Forelimb muscle (tissue), 1 donor: ENCODE data around the gene FAM117B. TPM values are rescaled to one million over a fixed set of nuclear protein-coding genes. Genes with fewer than 3 reads are reported as not detected.
"Not testable (repeated sequence)": the region's sequence is repeated elsewhere in the genome, so short reads cannot be mapped to it uniquely, and the experiment has no call there.

Source experiments
- DNase-seq: peaks from one replicate; pipeline ENCODE4 v3.0.0-alpha.2; 2013; ENCODE audit warnings: low read depth
- polyA plus RNA-seq: library from polyadenylated mRNA; unstranded; fragments of 120-200 nt; gene quantifications from one replicate; pipeline ENCODE4 v1.2.1, GENCODE V29; 2013; ENCODE audit not compliant: insufficient read length

The FAM117B gene
- polyA plus RNA-seq, 1 donor: 3.0 TPM

GRCh38 chr2:202703091-202703490 lies 68.3 kb downstream of the FAM117B start:
- no peak for DNase-seq

GRCh38 chr2:202704248-202704647 lies 69.5 kb downstream of the FAM117B start:
- DNase-seq: no peak

- DNase-seq: no peak
Observed at GRCh38 chr2:202705446-202706020, 70.8 kb downstream of the FAM117B start.

- not testable (repeated sequence) for DNase-seq
Observed at GRCh38 chr2:202714971-202715935, 80.5 kb downstream of the FAM117B start.

- DNase-seq: no peak
Observed at GRCh38 chr2:202716114-202716718, 81.4 kb downstream of the FAM117B start.

GRCh38 chr2:202716953-202717597 lies 82.3 kb downstream of the FAM117B start:
- no peak for DNase-seq

- no peak for DNase-seq
Observed at GRCh38 chr2:202717598-202718310, 83.0 kb downstream of the FAM117B start.

DNA sequence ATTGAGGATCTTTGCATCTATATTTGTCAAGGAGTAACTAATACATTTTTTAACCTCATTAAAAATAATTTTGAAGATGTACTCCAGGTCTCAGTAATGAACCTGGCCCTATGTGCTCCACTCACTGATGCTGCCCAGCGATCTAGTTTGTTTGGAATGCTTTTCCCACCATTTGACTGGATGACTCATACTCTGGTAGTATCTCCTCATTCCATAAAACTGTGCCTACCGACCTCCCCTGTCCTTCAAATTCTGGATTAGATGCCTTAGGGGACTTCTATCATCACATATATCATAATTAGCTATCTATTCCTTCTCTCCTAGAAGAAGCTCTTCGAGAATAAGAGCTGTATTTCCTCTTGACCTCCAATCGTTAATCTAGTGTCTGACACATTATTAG lies 83.8 kb downstream of the FAM117B start:
- DNase-seq: no peak

GRCh38 chr2:202720226-202720625 lies 85.5 kb downstream of the FAM117B start:
- no peak for DNase-seq

- DNase-seq: no peak
Observed at GRCh38 chr2:202721621-202722020, 86.9 kb downstream of the FAM117B start.

- DNase-seq: no peak
Observed at GRCh38 chr2:202723746-202724145, 89.0 kb downstream of the FAM117B start.

- no peak for DNase-seq
Observed at GRCh38 chr2:202726070-202726469, 91.3 kb downstream of the FAM117B start.

DNA sequence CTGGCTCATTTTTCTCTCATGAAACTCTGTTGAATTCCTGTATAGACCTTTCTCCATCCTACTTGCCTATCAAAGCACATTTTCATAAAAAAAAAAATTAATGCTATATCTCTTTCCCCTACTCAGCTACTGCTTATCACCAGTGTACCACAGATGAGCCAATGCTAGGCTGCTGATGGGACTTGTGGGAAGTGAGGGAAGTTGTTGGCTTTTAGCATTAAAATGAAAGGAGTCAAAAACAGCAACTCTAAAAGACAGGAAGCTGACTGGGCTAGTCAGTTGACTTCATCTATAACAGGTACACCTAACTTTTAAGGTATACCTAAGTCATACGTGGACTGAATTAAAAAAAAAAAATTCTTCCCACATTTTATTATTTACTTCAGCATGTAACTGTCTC lies 102.1 kb downstream of the FAM117B start:
- no peak for DNase-seq

- no peak for DNase-seq
Observed at GRCh38 chr2:202743613-202744012, 108.8 kb downstream of the FAM117B start.

- no peak for DNase-seq
Observed at GRCh38 chr2:202749477-202749876, 114.7 kb downstream of the FAM117B start.

GRCh38 chr2:202750763-202751427 lies 116.1 kb downstream of the FAM117B start:
- DNase-seq: no peak

DNA sequence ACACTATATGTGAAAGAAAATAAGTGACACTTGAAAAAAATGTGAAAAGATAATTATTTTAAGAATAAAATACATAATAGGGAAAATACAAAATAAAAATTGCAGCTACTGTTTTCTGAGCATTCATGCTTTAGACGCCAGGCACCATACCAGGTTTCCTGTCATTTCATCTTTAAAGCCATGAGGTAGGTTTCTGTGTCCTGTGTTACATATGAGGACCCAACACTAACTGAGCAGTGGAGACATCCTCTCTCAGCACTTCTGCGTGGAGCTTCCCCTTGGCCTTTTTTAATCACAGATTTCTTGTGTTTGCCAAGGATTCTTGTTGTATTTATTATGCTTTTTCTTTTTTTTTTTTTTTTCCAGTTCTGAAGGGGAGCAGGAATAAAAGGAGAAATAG lies 117.3 kb downstream of the FAM117B start:
- DNase-seq: no peak

DNA sequence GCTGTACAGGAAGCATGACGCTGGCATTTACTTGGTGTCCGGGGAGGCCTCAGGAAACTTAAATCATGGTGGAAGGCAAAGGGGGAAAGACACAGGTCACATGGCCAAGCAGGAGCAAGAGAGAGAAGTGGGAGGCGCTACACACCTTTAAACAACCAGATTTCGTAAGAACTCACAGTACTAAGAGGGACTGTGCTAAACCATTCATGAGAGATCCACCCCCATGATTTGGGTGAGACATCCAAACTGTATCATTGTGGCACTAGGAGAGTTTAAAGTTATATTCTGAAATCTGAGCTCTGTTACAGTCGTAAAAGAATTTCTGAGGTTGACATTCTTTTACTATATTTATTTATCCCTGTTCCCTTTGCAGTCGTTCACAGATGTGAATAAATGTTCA lies 120.2 kb downstream of the FAM117B start:
- no peak for DNase-seq

DNA sequence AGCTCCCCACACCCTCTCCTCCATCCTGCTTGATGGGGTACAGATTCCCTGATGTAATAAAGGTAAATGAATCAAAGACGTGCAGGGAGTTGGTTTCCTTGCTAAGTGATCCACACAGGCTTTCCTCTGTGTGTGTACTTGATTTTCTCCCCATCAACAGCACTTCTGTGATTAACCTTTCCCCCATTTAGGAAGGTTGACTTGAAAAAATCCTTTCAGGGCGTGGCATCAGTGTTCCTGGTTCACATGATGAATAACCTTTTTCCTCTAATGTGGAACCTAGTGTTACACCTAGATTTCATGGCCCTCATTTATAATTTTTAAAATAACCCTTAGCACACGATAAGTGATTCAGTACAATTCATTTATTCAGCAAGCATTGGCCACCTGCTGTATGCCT lies 121.8 kb downstream of the FAM117B start:
- DNase-seq: no peak

- no peak for DNase-seq
Observed at GRCh38 chr2:202757339-202757738, 122.6 kb downstream of the FAM117B start.

DNA sequence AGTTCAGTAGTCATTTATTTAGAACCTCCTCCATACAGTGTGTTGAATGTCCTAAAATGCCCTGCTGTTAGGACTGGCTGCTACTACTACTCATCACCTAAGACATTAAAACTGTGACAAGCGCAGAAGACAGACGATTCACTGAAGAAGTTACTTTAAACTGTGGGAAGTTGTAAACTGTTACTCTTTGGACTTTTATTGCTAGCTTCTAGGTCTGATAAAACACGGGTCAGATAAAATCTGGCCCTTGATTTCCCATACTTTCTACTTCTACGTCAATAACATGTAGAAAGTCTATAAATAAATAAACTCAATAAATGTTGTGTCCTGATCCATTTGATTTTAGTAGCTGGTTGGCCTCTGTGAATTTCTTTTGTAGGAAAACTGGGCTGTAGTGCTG lies 123.4 kb downstream of the FAM117B start:
- no peak for DNase-seq
